Ishikawa (cell line): ENCODE measurements around the gene ARHGAP26.

ENCODE experiments used
- CEBPB ChIP-seq: IDR thresholded peaks from 2 replicates; pipeline ENCODE4 v1.6.1; 2012
- CREB1 ChIP-seq: IDR thresholded peaks from 2 replicates; pipeline ENCODE4 v1.6.1; 2012; ENCODE audit warnings: low read depth
- EGR1 ChIP-seq: IDR thresholded peaks from 2 replicates; pipeline ENCODE4 v1.6.1; 2012
- EP300 ChIP-seq: IDR thresholded peaks from 2 replicates; pipeline ENCODE4 v1.6.1; 2012; ENCODE audit warnings: borderline replicate concordance
- FOXM1 ChIP-seq: IDR thresholded peaks from 2 replicates; pipeline ENCODE4 v1.6.1; 2012; ENCODE audit warnings: low read depth, borderline replicate concordance
- NFIC ChIP-seq: IDR thresholded peaks from 2 replicates; pipeline ENCODE4 v1.6.1; 2012
- RAD21 ChIP-seq: IDR thresholded peaks from 2 replicates; pipeline ENCODE4 v1.6.1; 2012; ENCODE audit warnings: low read depth
- TAF1 ChIP-seq: IDR thresholded peaks from 2 replicates; pipeline ENCODE4 v1.6.1; 2012; ENCODE audit warnings: low read depth, mild to moderate bottlenecking
- TCF12 ChIP-seq: IDR thresholded peaks from 2 replicates; pipeline ENCODE4 v1.6.1; 2012; ENCODE audit warnings: low read depth
- TEAD4 ChIP-seq: IDR thresholded peaks from 2 replicates; pipeline ENCODE4 v1.6.1; 2012
- YY1 ChIP-seq: IDR thresholded peaks from 2 replicates; pipeline ENCODE4 v1.6.1; 2012; ENCODE audit warnings: low read depth
- ZBTB7A ChIP-seq: IDR thresholded peaks from 2 replicates; pipeline ENCODE4 v1.6.1; 2012; ENCODE audit warnings: low read depth
- TF ChIP-seq, protein P1 (sequence below): IDR thresholded peaks from 2 replicates; pipeline ENCODE4 v1.6.1; 2012; ENCODE audit warnings: low read depth, mild to moderate bottlenecking
- TF ChIP-seq, protein P2 (sequence below): IDR thresholded peaks from 2 replicates; pipeline ENCODE4 v1.6.1; 2012
- TF ChIP-seq, protein P3 (sequence below): IDR thresholded peaks from 2 replicates; pipeline ENCODE4 v1.6.1; 2012

The ARHGAP26 gene

DNA sequence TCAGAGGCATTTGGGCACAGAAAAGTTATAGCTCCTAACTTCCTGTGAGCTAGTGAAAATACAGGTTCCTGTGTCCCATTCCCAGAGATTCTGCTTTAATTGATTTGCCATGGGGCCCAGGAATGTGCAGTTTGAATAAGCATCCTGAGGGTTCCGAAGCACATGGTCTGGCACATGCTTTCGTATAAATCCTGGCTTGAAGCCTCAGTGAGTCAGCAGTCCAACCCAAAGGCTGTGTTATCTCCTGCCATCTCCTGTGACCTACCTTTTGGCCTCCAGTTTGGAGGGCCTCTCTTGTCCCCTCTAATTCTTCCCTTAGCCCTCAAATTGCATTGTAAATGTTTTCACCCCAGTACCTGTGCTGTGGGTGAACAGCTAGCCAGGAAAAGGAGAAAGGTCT lies 449.5 kb downstream of the ARHGAP26 start:
- TF ChIP-seq, protein P1, sequence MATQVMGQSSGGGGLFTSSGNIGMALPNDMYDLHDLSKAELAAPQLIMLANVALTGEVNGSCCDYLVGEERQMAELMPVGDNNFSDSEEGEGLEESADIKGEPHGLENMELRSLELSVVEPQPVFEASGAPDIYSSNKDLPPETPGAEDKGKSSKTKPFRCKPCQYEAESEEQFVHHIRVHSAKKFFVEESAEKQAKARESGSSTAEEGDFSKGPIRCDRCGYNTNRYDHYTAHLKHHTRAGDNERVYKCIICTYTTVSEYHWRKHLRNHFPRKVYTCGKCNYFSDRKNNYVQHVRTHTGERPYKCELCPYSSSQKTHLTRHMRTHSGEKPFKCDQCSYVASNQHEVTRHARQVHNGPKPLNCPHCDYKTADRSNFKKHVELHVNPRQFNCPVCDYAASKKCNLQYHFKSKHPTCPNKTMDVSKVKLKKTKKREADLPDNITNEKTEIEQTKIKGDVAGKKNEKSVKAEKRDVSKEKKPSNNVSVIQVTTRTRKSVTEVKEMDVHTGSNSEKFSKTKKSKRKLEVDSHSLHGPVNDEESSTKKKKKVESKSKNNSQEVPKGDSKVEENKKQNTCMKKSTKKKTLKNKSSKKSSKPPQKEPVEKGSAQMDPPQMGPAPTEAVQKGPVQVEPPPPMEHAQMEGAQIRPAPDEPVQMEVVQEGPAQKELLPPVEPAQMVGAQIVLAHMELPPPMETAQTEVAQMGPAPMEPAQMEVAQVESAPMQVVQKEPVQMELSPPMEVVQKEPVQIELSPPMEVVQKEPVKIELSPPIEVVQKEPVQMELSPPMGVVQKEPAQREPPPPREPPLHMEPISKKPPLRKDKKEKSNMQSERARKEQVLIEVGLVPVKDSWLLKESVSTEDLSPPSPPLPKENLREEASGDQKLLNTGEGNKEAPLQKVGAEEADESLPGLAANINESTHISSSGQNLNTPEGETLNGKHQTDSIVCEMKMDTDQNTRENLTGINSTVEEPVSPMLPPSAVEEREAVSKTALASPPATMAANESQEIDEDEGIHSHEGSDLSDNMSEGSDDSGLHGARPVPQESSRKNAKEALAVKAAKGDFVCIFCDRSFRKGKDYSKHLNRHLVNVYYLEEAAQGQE = no peak

DNA sequence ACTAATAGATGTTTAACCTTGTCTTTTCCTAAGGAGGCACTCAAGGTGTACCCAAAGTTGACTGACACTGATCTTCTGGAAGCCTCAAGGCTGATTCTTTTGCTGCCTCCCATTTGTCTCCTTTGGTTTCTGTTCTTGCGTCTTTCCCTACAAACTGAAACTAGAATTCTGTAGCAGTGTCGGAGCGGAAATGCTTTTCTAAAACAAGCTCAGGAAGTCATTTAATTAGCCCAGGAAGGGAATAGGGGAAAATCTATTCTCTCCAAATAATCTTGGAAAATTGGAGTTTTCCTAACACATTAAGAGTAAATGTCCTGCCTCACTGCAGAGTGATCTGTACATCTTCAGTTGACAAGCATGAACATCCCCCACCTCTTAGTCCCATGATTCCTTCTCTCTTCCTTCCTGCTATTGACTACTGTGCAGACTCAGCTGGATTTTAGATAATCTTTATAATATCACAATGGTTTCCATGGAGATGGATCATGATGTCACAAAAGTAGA lies 450.6 kb downstream of the ARHGAP26 start:
- TF ChIP-seq FOXM1 (no peak), TAF1 (no peak), RAD21 (no peak), EP300 (no peak), YY1 (no peak), EGR1 (no peak), NFIC (no peak), CREB1 (no peak), TEAD4 (no peak), TCF12 (no peak)
- TF ChIP-seq, protein P2, sequence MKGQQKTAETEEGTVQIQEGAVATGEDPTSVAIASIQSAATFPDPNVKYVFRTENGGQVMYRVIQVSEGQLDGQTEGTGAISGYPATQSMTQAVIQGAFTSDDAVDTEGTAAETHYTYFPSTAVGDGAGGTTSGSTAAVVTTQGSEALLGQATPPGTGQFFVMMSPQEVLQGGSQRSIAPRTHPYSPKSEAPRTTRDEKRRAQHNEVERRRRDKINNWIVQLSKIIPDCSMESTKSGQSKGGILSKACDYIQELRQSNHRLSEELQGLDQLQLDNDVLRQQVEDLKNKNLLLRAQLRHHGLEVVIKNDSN = no peak
- TF ChIP-seq, protein P3, sequence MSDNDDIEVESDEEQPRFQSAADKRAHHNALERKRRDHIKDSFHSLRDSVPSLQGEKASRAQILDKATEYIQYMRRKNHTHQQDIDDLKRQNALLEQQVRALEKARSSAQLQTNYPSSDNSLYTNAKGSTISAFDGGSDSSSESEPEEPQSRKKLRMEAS = no peak

GRCh38 chr5:143222287-143223231 lies 452.4 kb downstream of the ARHGAP26 start:
- TF ChIP-seq TAF1 = no peak
- no peak for TF ChIP-seq EP300
- no peak for TF ChIP-seq CREB1
- TF ChIP-seq YY1 = no peak
- TF ChIP-seq, protein P1 = no peak
- TF ChIP-seq, protein P2 = no peak
- no peak for TF ChIP-seq EGR1
- TF ChIP-seq RAD21 = no peak
- TF ChIP-seq TEAD4 = no peak
- TF ChIP-seq ZBTB7A = no peak

GRCh38 chr5:143224672-143225071 lies 454.5 kb downstream of the ARHGAP26 start:
- TF ChIP-seq EP300 (no peak), TCF12 (no peak), ZBTB7A (no peak), TEAD4 (no peak), FOXM1 (no peak), NFIC (no peak), CREB1 (no peak), EGR1 (no peak), YY1 (no peak), RAD21 (no peak), TAF1 (no peak), CEBPB (no peak)
- TF ChIP-seq, protein P1 = no peak
- TF ChIP-seq, protein P2 = no peak
